ENCODE measurements around the gene CHRNA4. TPM values are rescaled to one million over a fixed set of nuclear protein-coding genes. Genes with fewer than 3 reads are reported as not detected.
"Not testable (repeated sequence)": the region's sequence is repeated elsewhere in the genome, so short reads cannot be mapped to it uniquely, and the experiment has no call there.

CHRNA4 gene
- total and polyA plus RNA-seq, 2 of the 4 experiments (the other 2 are of a cell fraction) = not detected

GRCh38 chr20:63379872-63380271 lies 18.7 kb upstream of the CHRNA4 start:
- H2BK20ac ChIP-seq (ENCODE audit: low read depth, low read length); H3K18ac ChIP-seq (ENCODE audit: low read depth, low read length); H3K9me1 ChIP-seq (ENCODE audit: insufficient read depth, low read length); H3K36me3 ChIP-seq (ENCODE audit: control insufficient read depth, insufficient read depth, low read length); H2BK120ac ChIP-seq (ENCODE audit: low read depth, low read length); H3K4me1 ChIP-seq (ENCODE audit: control insufficient read depth, insufficient read depth, low read length); H3K4me3 ChIP-seq (ENCODE audit: insufficient read depth, low read depth, low read length); H3K4ac ChIP-seq (ENCODE audit: low read depth, low read length); ATAC-seq (ENCODE audit: low read depth); H2BK15ac ChIP-seq (ENCODE audit: low read depth, low read length); DNase-seq; H3K23ac ChIP-seq (ENCODE audit: low read depth, low read length); POLR2A ChIA-PET (ENCODE audit: unreplicated experiment); H3K56ac ChIP-seq (ENCODE audit: extremely low read depth, insufficient read depth, low read length); BruUV-seq (replicated peaks); H4K91ac ChIP-seq (ENCODE audit: insufficient read depth, low read depth, low read length); H2AK5ac ChIP-seq (ENCODE audit: low read depth, low read length); H3K14ac ChIP-seq (replicated peaks; ENCODE audit: low read depth, low read length); H2AK9ac ChIP-seq (replicated peaks; ENCODE audit: low read depth, low read length, poor library complexity); H4K8ac ChIP-seq (ENCODE audit: low read depth in 2 of 2, low read length in 2 of 2); dilution Hi-C loops (cut with HindIII; ENCODE audit: low sequenced_read_pairs, unreplicated experiment); H3K79me1 ChIP-seq (ENCODE audit: low read depth in 1 of 2, low read length in 2 of 2); H3K27ac ChIP-seq (ENCODE audit: insufficient read depth, low read length); H3K9me3 ChIP-seq (ENCODE audit: control insufficient read depth, insufficient read depth, low read length); H4K5ac ChIP-seq (ENCODE audit: low read depth, low read length); H4K20me1 ChIP-seq (ENCODE audit: insufficient read depth, low read length); H2AFZ ChIP-seq (replicated peaks; ENCODE audit: low read length, poor library complexity); H3K9ac ChIP-seq (ENCODE audit: low read depth, low read length); H2BK5ac ChIP-seq (ENCODE audit: low read depth, low read length, poor library complexity, severe bottlenecking); in situ Hi-C loops (cut with MboI; ENCODE audit: low sequenced_read_pairs); H3K4me2 ChIP-seq (ENCODE audit: low read depth, low read length): not testable (repeated sequence)
- intact Hi-C loops (cut with micrococcal nuclease) = loop anchor here (5.0 kb wide), 2 partner anchors 158 to 323 kb away; no protein-coding TSS in a partner anchor
- CTCF ChIA-PET = interaction anchor here (3.4 kb wide), 1 partner anchor 71 kb away, joined by 30 read pairs; no protein-coding TSS in a partner anchor
- 100% methylated on average over 1 of the region's 9 CpGs; no CpG with 5 or more reads in 1 of the 2 experiments for WGBS, 2 experiments (ENCODE audit: extremely low coverage in 2 of 2, insufficient read length in 1 of 2)
- peaks cover 25% of the 10 kb centered on the region for H3K27me3 ChIP-seq (ENCODE audit: control insufficient read depth, insufficient read depth, low read length)
